PFSK-1 (cell line): Measurements from ENCODE around the gene C12orf43.

Experiments
- FOXP2 ChIP-seq: optimal IDR thresholded peaks from 2 replicates; pipeline ENCODE3; 2011; ENCODE audit warnings: borderline replicate concordance, control low read depth, inconsistent platforms; ENCODE audit not compliant: insufficient read depth; ENCODE audit errors: extremely low read length, extremely low read depth
- POLR2AphosphoS5 ChIP-seq: IDR thresholded peaks from 2 replicates; pipeline ENCODE4 v1.6.1; 2012; ENCODE audit warnings: low read depth, mild to moderate bottlenecking, control low read depth, low read length, moderate library complexity
- SIN3A ChIP-seq: IDR thresholded peaks from 2 replicates; pipeline ENCODE4 v1.6.1; 2012; ENCODE audit warnings: mild to moderate bottlenecking, low read length, moderate library complexity, borderline replicate concordance; ENCODE audit not compliant: insufficient read depth
- TAF1 ChIP-seq: IDR thresholded peaks from 2 replicates; pipeline ENCODE4 v1.6.1; 2012; ENCODE audit warnings: low read length, control low read depth, borderline replicate concordance; ENCODE audit not compliant: insufficient read depth
- TF ChIP-seq, protein P1 (sequence below), 2 experiments: IDR thresholded peaks; 2 replicates each; pipeline versions ENCODE4 v1.6.1 to v1.8.0; 2011 to 2012; ENCODE audit warnings: low read depth in 2 of 2, low read length in 2 of 2, control low read depth in 1 of 2, inconsistent platforms in 1 of 2, mild to moderate bottlenecking in 1 of 2, moderate library complexity in 1 of 2; ENCODE audit not compliant: insufficient read depth in 1 of 2

C12orf43 gene

DNA sequence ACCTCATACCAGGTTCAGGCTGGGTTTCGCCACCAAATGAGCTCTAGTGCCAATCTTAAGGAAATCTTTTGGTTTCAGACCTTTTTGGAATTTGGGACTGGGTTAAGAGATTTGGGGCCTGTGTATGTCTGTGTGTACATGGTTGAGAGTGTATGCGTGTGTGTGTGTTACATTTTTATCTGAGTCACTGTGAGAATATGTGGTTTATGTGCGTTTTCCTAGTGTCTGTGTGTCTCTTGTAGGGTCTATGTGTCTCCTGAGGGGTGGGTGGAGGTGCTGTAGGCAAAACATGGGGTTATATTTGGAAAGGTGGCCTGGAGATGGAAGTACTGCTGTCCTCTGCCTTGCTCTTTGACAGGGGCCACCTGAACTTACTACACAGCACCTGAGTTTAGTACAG, 17.9 kb downstream of the C12orf43 start:
- TF ChIP-seq, protein P1, sequence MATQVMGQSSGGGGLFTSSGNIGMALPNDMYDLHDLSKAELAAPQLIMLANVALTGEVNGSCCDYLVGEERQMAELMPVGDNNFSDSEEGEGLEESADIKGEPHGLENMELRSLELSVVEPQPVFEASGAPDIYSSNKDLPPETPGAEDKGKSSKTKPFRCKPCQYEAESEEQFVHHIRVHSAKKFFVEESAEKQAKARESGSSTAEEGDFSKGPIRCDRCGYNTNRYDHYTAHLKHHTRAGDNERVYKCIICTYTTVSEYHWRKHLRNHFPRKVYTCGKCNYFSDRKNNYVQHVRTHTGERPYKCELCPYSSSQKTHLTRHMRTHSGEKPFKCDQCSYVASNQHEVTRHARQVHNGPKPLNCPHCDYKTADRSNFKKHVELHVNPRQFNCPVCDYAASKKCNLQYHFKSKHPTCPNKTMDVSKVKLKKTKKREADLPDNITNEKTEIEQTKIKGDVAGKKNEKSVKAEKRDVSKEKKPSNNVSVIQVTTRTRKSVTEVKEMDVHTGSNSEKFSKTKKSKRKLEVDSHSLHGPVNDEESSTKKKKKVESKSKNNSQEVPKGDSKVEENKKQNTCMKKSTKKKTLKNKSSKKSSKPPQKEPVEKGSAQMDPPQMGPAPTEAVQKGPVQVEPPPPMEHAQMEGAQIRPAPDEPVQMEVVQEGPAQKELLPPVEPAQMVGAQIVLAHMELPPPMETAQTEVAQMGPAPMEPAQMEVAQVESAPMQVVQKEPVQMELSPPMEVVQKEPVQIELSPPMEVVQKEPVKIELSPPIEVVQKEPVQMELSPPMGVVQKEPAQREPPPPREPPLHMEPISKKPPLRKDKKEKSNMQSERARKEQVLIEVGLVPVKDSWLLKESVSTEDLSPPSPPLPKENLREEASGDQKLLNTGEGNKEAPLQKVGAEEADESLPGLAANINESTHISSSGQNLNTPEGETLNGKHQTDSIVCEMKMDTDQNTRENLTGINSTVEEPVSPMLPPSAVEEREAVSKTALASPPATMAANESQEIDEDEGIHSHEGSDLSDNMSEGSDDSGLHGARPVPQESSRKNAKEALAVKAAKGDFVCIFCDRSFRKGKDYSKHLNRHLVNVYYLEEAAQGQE (IDR thresholded peaks at IDR 0.05; ENCODE audit: insufficient read depth in 1 of 2, low read depth in 2 of 2, low read length in 2 of 2): no peak
- TF ChIP-seq FOXP2 (no peak), TAF1 (no peak), POLR2AphosphoS5 (no peak), SIN3A (no peak)

DNA sequence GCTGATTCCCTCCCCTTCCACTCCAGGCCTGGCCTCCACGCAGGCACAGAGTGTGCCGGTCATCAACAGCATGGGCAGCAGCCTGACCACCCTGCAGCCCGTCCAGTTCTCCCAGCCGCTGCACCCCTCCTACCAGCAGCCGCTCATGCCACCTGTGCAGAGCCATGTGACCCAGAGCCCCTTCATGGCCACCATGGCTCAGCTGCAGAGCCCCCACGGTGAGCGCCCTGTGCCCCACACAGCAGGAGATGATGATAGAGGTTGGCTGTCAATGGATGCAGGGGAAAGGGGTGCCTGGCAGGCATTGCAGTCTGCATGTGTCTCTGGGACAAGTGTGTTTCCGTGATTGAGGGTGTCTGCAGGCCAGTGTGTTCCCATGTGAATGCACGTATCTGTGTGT, 18.8 kb downstream of the C12orf43 start:
- no peak for TF ChIP-seq SIN3A
- TF ChIP-seq, protein P1 (IDR thresholded peaks at IDR 0.05; ENCODE audit: insufficient read depth in 1 of 2, low read depth in 2 of 2, low read length in 2 of 2): no peak
- TF ChIP-seq TAF1: no peak
- no peak for TF ChIP-seq FOXP2
- no peak for TF ChIP-seq POLR2AphosphoS5

DNA sequence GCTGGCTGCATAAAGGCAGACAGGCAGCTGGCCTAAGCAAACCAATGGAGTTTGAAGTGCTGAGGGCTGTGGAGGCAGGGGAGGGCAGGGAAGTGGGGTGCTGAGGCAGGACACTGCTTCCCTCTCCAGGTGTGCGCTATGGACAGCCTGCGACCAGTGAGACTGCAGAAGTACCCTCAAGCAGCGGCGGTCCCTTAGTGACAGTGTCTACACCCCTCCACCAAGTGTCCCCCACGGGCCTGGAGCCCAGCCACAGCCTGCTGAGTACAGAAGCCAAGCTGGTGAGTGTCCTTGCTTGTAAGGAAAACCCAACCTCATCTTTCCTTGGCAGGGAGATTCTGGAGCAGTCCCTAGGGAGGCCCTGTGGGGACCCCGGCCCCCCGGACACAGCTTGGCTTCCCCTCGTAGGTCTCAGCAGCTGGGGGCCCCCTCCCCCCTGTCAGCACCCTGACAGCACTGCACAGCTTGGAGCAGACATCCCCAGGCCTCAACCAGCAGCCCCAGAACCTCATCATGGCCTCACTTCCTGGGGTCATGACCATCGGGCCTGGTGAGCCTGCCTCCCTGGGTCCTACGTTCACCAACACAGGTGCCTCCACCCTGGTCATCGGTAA, 20.0 kb downstream of the C12orf43 start:
- TF ChIP-seq POLR2AphosphoS5 (no peak), TAF1 (no peak), FOXP2 (no peak), SIN3A (no peak)
- TF ChIP-seq, protein P1 (IDR thresholded peaks at IDR 0.05; ENCODE audit: insufficient read depth in 1 of 2, low read depth in 2 of 2, low read length in 2 of 2): no peak

DNA sequence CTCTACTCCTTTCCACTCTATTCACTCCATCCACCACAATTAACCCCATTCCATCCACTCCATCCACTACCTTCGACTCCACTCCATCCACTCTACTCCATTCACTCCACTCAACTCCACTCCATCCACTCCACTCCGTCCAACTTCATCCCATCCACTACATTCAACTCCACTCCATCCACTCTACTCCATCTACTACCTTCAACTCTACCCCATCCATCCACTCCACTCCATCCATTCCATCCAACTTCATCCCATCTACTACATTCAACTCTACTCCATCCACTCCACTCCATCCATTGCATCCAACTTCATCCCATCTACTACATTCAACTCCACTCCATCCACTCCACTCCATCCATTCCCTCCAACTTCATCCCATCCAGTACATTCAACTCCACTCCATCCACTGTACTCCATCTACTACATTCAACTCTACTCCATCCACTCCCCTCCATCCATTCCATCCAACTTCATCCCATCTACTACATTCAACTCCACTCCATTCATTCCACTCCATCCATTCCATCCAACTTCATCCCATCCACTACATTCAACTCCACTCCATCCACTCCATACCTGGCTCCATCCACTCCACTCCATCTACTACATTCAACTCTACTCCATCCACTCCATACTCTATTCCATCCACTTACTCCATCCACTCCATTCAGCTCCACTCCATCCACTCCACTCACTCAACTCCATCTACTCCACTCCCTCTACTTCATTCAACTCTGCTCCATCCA, 21.5 kb downstream of the C12orf43 start:
- TF ChIP-seq, protein P1 (IDR thresholded peaks at IDR 0.05; ENCODE audit: insufficient read depth in 1 of 2, low read depth in 2 of 2, low read length in 2 of 2): no peak
- TF ChIP-seq TAF1: no peak
- TF ChIP-seq POLR2AphosphoS5: no peak
- no peak for TF ChIP-seq SIN3A
- no peak for TF ChIP-seq FOXP2

DNA sequence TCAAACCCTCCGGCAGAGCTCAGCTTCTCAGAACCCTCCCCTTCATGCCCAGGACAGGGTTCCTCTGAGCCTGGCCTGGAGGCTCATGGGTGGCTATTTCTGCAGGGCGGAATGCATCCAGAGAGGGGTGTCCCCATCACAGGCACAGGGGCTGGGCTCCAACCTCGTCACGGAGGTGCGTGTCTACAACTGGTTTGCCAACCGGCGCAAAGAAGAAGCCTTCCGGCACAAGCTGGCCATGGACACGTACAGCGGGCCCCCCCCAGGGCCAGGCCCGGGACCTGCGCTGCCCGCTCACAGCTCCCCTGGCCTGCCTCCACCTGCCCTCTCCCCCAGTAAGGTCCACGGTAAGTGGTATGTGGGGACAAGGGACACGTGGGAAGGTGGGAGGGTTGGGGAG, 22.2 kb downstream of the C12orf43 start:
- no peak for TF ChIP-seq SIN3A
- TF ChIP-seq FOXP2: no peak
- TF ChIP-seq, protein P1 (IDR thresholded peaks at IDR 0.05; ENCODE audit: insufficient read depth in 1 of 2, low read depth in 2 of 2, low read length in 2 of 2): no peak
- TF ChIP-seq POLR2AphosphoS5: no peak
- TF ChIP-seq TAF1: no peak
